GM21423 (cell line): Measurements from ENCODE around the gene ARL3.

Experiments used
- ATAC-seq: cut with Tn5 transposase; IDR thresholded peaks from one replicate; pipeline ENCODE4 v1.9.1; 2021; ENCODE audit warnings: mild to moderate bottlenecking, moderate library complexity; ENCODE audit not compliant: unreplicated experiment

ARL3 gene

GRCh38 chr10:102642736-102643335 lies 71.4 kb downstream of the ARL3 start:
- no peak for ATAC-seq

- ATAC-seq: peak; percentile 53
Measured at GRCh38 chr10:102641880-102642735, 72.1 kb downstream of the ARL3 start.

- ATAC-seq: no peak
Measured at GRCh38 chr10:102641402-102641801, 72.8 kb downstream of the ARL3 start.

GRCh38 chr10:102639537-102639936 lies 74.7 kb downstream of the ARL3 start:
- no peak for ATAC-seq

GRCh38 chr10:102635377-102635776 lies 78.8 kb downstream of the ARL3 start:
- no peak for ATAC-seq

GRCh38 chr10:102634686-102635085 lies 79.5 kb downstream of the ARL3 start:
- ATAC-seq: no peak

- no peak for ATAC-seq
Measured at GRCh38 chr10:102633848-102634247, 80.3 kb downstream of the ARL3 start.

- ATAC-seq: no peak
Measured at GRCh38 chr10:102633287-102633686, 80.9 kb downstream of the ARL3 start.

GRCh38 chr10:102632394-102633111 lies 81.6 kb downstream of the ARL3 start:
- ATAC-seq: no peak

- ATAC-seq: no peak
Measured at GRCh38 chr10:102631525-102632393, 82.4 kb downstream of the ARL3 start.

- ATAC-seq: no peak
Measured at GRCh38 chr10:102630663-102631062, 83.5 kb downstream of the ARL3 start.

- no peak for ATAC-seq
Measured at GRCh38 chr10:102629661-102630614, 84.3 kb downstream of the ARL3 start.

GRCh38 chr10:102628451-102628911 lies 85.7 kb downstream of the ARL3 start:
- no peak for ATAC-seq

GRCh38 chr10:102627736-102628293 lies 86.4 kb downstream of the ARL3 start:
- ATAC-seq: no peak

GRCh38 chr10:102627291-102627735 lies 86.9 kb downstream of the ARL3 start:
- ATAC-seq: no peak

GRCh38 chr10:102626026-102626685 lies 88.0 kb downstream of the ARL3 start:
- ATAC-seq: no peak

- no peak for ATAC-seq
Measured at GRCh38 chr10:102624751-102625645, 89.2 kb downstream of the ARL3 start.

GRCh38 chr10:102624094-102624493 lies 90.1 kb downstream of the ARL3 start:
- ATAC-seq: no peak
